Sigmoid colon (tissue), 7 donors: ENCODE measurements around the gene GPR148. TPM values are rescaled to one million over a fixed set of nuclear protein-coding genes. Genes with fewer than 3 reads are reported as not detected.

Experiments
- DNase-seq: peaks from one replicate; pipeline ENCODE4 v3.0.0-alpha.2; 2019
- H3K27ac ChIP-seq, 4 donors: fragments of 200-600 bp; sonication (generic); one replicate each; pipeline ENCODE4 v1.5.1; 2016 to 2019; ENCODE audit warnings: mild to moderate bottlenecking in 1 of 4
- H3K27me3 ChIP-seq, 3 donors: fragments of 200-600 bp; sonication (generic); one replicate each; pipeline ENCODE4 v1.5.1; 2019; ENCODE audit warnings: mild to moderate bottlenecking in 1 of 3
- H3K36me3 ChIP-seq, 4 donors: fragments of 200-600 bp; sonication (generic); one replicate each; pipeline ENCODE4 v1.5.1; 2016 to 2019
- H3K4me1 ChIP-seq, 4 donors: fragments of 200-600 bp; sonication (generic); one replicate each; pipeline ENCODE4 v1.5.1; 2017 to 2019
- H3K4me3 ChIP-seq, 4 donors: fragments of 200-600 bp; sonication (generic); one replicate each; pipeline ENCODE4 v1.5.1; 2017 to 2019; ENCODE audit warnings: mild to moderate bottlenecking in 2 of 4, moderate library complexity in 1 of 4
- H3K9me3 ChIP-seq, 4 donors: fragments of 200-600 bp in 3 of 4; sonication (generic) in 3 of 4; one replicate each; pipeline versions ENCODE4 v1.5.1 to v1.6.1; 2013 to 2019
- EP300 ChIP-seq, 4 donors: sonication (generic); formaldehyde crosslinking; IDR thresholded peaks; one replicate each; pipeline ENCODE4 v1.6.1; 2017; ENCODE audit warnings: antibody characterized with exemption in 4 of 4
- POLR2A ChIP-seq, 2 donors: fragments of 450-650 bp; IDR thresholded peaks; one replicate each; pipeline ENCODE4 v1.6.1; 2016; ENCODE audit warnings: antibody characterized with exemption in 2 of 2, mild to moderate bottlenecking in 2 of 2, moderate library complexity in 2 of 2
- POLR2AphosphoS5 ChIP-seq, 4 donors: sonication (generic); formaldehyde crosslinking; IDR thresholded peaks; one replicate each; pipeline ENCODE4 v1.6.1; 2017; ENCODE audit warnings: antibody characterized with exemption in 4 of 4
- WGBS, 2 donors: extraction: QIAGEN DNeasy Blood & Tissue Kit; methylation state at CpG; one replicate each; pipeline ENCODE4 v1.1.7; 2013; 5-methylcytosine and 5-hydroxymethylcytosine counted together
- intact Hi-C: fragments of 100-400 bp; cut with DNase I; formaldehyde crosslinking; loops from one replicate; pipeline ENCODE4 v1.15.1; 2023
- polyA plus RNA-seq, 3 donors: library from polyadenylated mRNA; stranded (reverse); fragments of 200-250 nt; gene quantifications; one replicate each; pipeline ENCODE4 v1.2.3, GENCODE V29; 2013
- total RNA-seq, 4 donors: library from RNA; depleted of rRNA; stranded (reverse); fragments of >200 nt; gene quantifications; one replicate each; pipeline ENCODE4 v1.1.0, GENCODE V29; 2016
- TF ChIP-seq, protein P1 (sequence below), 4 experiments: fragments of 450-650 bp in 3 of 4; fragments of 200-600 bp in 1 of 4; IDR thresholded peaks; one replicate each; pipeline ENCODE4 v1.5.1; 2016 to 2019; ENCODE audit warnings: antibody characterized with exemption in 4 of 4, mild to moderate bottlenecking in 3 of 4, moderate library complexity in 2 of 4
- donor health status: healthy with polysubstance abuse.
- donor health status: Bipolar disorder and iron deficiency.
- donor health status: healthy.

Gene GPR148
- total and polyA plus RNA-seq, 7 donors, result 0.04 TPM; not detected in 6

DNA sequence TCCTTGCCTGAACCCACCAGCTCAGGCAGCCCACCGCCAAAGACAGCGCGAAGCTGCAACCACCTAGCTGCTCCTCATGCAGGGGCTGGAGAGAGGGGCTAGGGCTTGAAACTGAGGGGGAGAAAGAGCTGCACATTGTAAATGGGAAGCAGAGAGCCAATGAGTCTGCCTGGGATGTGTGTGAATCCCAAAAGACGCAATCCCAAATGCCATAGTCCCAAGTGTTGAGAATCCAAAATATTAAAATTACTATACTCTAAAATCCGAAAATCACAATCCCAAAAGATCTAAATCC lies 35.9 kb downstream of the GPR148 start:
- 91 to 93% methylated on average over 5 of the region's 5 CpGs for WGBS, 2 donors
- intact Hi-C loops, result no loop called here
- no peak for DNase-seq

DNA sequence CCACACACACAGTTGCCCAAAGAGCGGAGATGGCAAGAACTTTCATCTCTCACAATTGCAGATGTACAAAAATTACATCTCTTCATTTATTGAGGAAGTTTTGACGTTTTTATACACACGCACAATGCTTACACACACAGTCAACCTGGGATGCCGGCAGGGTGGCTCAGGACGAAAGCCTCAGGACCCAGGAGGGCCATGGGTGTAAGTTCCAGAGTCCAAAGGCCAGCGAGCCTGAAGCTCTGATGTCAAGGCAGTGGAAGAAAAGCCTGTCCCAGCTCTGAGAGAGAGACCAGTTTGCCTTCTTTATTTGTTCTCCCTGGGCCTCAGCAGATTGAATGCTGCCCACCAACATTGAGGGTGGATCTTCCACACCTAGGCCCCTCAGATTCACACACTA lies 36.6 kb downstream of the GPR148 start:
- Histone ChIP-seq H3K4me1 (no peaks in the 10 kb centered on the region), H3K27ac (no peak overlapping the region), H3K27me3 (peaks cover 0 to 15% (median 7%) of the 10 kb centered on the region in 3 donors), H3K36me3 (no peaks in the 10 kb centered on the region), H3K4me3 (no peak overlapping the region), H3K9me3 (no peaks in the 10 kb centered on the region)
- DNase-seq, result no peak
- TF ChIP-seq POLR2AphosphoS5 (IDR thresholded peaks at IDR 0.05) (no peak), POLR2A (IDR thresholded peaks at IDR 0.05) (no peak), EP300 (IDR thresholded peaks at IDR 0.05) (no peak)
- TF ChIP-seq, protein P1, sequence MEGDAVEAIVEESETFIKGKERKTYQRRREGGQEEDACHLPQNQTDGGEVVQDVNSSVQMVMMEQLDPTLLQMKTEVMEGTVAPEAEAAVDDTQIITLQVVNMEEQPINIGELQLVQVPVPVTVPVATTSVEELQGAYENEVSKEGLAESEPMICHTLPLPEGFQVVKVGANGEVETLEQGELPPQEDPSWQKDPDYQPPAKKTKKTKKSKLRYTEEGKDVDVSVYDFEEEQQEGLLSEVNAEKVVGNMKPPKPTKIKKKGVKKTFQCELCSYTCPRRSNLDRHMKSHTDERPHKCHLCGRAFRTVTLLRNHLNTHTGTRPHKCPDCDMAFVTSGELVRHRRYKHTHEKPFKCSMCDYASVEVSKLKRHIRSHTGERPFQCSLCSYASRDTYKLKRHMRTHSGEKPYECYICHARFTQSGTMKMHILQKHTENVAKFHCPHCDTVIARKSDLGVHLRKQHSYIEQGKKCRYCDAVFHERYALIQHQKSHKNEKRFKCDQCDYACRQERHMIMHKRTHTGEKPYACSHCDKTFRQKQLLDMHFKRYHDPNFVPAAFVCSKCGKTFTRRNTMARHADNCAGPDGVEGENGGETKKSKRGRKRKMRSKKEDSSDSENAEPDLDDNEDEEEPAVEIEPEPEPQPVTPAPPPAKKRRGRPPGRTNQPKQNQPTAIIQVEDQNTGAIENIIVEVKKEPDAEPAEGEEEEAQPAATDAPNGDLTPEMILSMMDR (IDR thresholded peaks at IDR 0.05), result no peak
- 45 to 76% methylated on average over 6 of the region's 6 CpGs for WGBS, 2 donors
- intact Hi-C loops, result no loop called here

More for the DNA sequence above, 35.9 kb downstream of the GPR148 start:
- TF ChIP-seq, protein P1 (IDR thresholded peaks at IDR 0.05), result no peak
- no peak for TF ChIP-seq EP300 (IDR thresholded peaks at IDR 0.05)
- TF ChIP-seq POLR2A (IDR thresholded peaks at IDR 0.05), result no peak
- TF ChIP-seq POLR2AphosphoS5 (IDR thresholded peaks at IDR 0.05), result no peak
- Histone ChIP-seq H3K4me1 (no peaks in the 10 kb centered on the region), H3K36me3 (no peaks in the 10 kb centered on the region), H3K27ac (no peak overlapping the region), H3K9me3 (no peaks in the 10 kb centered on the region), H3K4me3 (no peak overlapping the region), H3K27me3 (peaks cover 0 to 20% (median 7%) of the 10 kb centered on the region in 3 donors)

GRCh38 chr2:130766037-130766436 lies 37.2 kb downstream of the GPR148 start:
- Histone ChIP-seq H3K4me1 (no peaks in the 10 kb centered on the region), H3K9me3 (no peaks in the 10 kb centered on the region), H3K27me3 (peaks cover 0 to 18% (median 7%) of the 10 kb centered on the region in 3 donors), H3K27ac (no peak overlapping the region), H3K4me3 (no peak overlapping the region), H3K36me3 (no peaks in the 10 kb centered on the region)
- WGBS, 2 donors, result 90 to 92% methylated on average over 7 of the region's 7 CpGs
- intact Hi-C loops, result no loop called here
- TF ChIP-seq POLR2AphosphoS5 (IDR thresholded peaks at IDR 0.05) (no peak), EP300 (IDR thresholded peaks at IDR 0.05) (no peak)
- TF ChIP-seq, protein P1 (IDR thresholded peaks at IDR 0.05), result no peak
- no peak for DNase-seq

- H3K4me1 ChIP-seq, result no peaks in the 10 kb centered on the region
- no peak for DNase-seq
- peaks cover 0 to 18% (median 7%) of the 10 kb centered on the region in 3 donors for H3K27me3 ChIP-seq
- H3K36me3 ChIP-seq, result no peaks in the 10 kb centered on the region
- intact Hi-C loops, result no loop called here
- TF ChIP-seq POLR2AphosphoS5 (IDR thresholded peaks at IDR 0.05), result no peak
- TF ChIP-seq EP300 (IDR thresholded peaks at IDR 0.05), result no peak
- TF ChIP-seq, protein P1 (IDR thresholded peaks at IDR 0.05), result no peak
- TF ChIP-seq POLR2A (IDR thresholded peaks at IDR 0.05), result no peak
- H3K9me3 ChIP-seq, result no peaks in the 10 kb centered on the region
- no peak overlapping the region for H3K27ac ChIP-seq
- WGBS, 2 donors, result 85% methylated on average over 12 of the region's 12 CpGs
- H3K4me3 ChIP-seq, result no peak overlapping the region
Observed at GRCh38 chr2:130766711-130767407, 38.0 kb downstream of the GPR148 start.

- no peaks in the 10 kb centered on the region for H3K36me3 ChIP-seq
- no peak for DNase-seq
- intact Hi-C loops, result no loop called here
- no peaks in the 10 kb centered on the region for H3K9me3 ChIP-seq
- no peaks in the 10 kb centered on the region for H3K4me1 ChIP-seq
- no peak overlapping the region for H3K4me3 ChIP-seq
- TF ChIP-seq EP300 (IDR thresholded peaks at IDR 0.05) (no peak), POLR2AphosphoS5 (IDR thresholded peaks at IDR 0.05) (no peak), POLR2A (IDR thresholded peaks at IDR 0.05) (no peak)
- TF ChIP-seq, protein P1 (IDR thresholded peaks at IDR 0.05), result no peak
- WGBS, 2 donors, result 71 to 83% methylated on average over 7 of the region's 7 CpGs
- no peak overlapping the region for H3K27ac ChIP-seq
- H3K27me3 ChIP-seq, result peaks cover 0 to 13% (median 3%) of the 10 kb centered on the region in 3 donors
Observed at GRCh38 chr2:130767408-130767775, 38.5 kb downstream of the GPR148 start.
